C4-2B (cell line): Measurements from ENCODE around the gene SLC5A2.
"Not testable (repeated sequence)": the region's sequence is repeated elsewhere in the genome, so short reads cannot be mapped to it uniquely, and the experiment has no call there.

ENCODE experiments used
- H3K27ac ChIP-seq: fragments of 450-650 bp; 2 replicates; pipeline ENCODE4 v1.5.1; 2017
- ZFX ChIP-seq: fragments of 450-650 bp; IDR thresholded peaks from 2 replicates; pipeline ENCODE4 v1.6.1; 2017
- TF ChIP-seq, protein P1 (sequence below): fragments of 450-650 bp; conservative IDR thresholded peaks from 2 replicates; pipeline ENCODE4 v1.5.1; 2017; ENCODE audit warnings: mild to moderate bottlenecking

Gene SLC5A2

DNA sequence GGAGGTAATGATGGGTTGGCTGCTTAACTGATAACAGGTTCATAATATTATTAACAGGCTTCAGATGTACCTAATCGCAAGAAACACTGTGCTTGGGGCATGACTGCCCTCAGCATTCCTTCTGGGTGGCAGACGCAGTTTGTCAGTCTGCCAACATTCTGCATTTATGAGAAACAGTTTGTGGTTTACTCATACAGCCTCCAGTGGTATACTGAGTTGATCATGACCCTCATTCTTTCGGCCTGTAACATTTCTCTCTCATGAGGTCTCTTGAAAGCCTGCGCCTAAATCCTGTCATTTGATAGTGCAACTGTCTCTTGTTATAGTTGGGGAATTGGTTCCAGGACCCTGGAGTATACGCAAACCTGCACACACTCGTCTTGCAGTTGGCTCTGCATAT is 30.2 kb downstream of the SLC5A2 start:
- TF ChIP-seq, protein P1, sequence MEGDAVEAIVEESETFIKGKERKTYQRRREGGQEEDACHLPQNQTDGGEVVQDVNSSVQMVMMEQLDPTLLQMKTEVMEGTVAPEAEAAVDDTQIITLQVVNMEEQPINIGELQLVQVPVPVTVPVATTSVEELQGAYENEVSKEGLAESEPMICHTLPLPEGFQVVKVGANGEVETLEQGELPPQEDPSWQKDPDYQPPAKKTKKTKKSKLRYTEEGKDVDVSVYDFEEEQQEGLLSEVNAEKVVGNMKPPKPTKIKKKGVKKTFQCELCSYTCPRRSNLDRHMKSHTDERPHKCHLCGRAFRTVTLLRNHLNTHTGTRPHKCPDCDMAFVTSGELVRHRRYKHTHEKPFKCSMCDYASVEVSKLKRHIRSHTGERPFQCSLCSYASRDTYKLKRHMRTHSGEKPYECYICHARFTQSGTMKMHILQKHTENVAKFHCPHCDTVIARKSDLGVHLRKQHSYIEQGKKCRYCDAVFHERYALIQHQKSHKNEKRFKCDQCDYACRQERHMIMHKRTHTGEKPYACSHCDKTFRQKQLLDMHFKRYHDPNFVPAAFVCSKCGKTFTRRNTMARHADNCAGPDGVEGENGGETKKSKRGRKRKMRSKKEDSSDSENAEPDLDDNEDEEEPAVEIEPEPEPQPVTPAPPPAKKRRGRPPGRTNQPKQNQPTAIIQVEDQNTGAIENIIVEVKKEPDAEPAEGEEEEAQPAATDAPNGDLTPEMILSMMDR: no peak
- TF ChIP-seq ZFX: no peak
- no peak overlapping the region for H3K27ac ChIP-seq

DNA sequence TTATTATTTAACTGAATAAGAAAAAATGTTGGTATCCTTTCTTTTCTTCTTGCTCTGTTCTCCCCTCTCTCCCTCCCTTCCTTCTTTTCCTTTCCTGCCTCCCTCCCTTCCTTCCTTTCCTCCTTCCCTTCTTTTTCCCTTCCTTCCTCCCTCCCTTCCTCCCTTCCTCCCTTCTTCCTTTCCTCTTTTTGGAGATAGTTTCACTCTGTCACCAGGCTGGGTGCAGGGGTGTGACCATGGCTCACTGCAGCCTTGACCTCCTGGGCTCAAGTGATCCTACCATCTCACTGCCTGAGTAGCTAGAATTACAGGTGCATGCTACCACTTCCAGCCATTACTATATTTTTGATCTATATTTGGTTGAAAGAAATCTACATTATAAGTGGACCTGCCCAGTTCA is 31.0 kb downstream of the SLC5A2 start:
- TF ChIP-seq ZFX: no peak
- H3K27ac ChIP-seq: no peak overlapping the region

DNA sequence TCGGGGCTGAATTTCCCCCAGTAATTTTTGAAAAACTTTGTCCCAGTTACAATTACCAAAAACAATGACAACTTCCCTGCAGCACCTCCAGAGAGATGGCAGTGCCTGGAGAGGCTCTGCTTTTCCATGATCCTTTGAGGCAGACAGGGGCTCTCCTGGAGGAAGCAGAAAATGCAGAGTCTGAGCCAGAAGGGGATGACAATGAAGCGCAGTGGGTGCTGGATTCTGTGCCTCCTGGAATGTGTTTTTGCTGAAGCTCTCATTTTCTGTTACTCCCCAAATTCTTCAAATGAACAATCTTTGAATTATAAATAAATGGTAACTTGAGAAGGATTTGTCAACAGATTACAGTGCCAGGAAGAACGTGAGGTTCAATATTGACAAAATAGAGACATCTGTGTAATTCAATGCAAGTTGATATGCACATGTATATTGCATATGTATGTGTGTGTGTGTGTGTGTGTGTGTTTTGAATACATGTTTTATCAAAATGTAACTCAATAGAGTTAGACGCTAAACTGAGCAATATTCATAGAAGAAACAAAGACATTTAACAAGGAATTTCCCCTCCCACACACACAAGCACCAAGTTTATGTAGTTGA is 35.0 kb downstream of the SLC5A2 start:
- TF ChIP-seq ZFX: no peak
- TF ChIP-seq, protein P1: no peak
- no peak overlapping the region for H3K27ac ChIP-seq

DNA sequence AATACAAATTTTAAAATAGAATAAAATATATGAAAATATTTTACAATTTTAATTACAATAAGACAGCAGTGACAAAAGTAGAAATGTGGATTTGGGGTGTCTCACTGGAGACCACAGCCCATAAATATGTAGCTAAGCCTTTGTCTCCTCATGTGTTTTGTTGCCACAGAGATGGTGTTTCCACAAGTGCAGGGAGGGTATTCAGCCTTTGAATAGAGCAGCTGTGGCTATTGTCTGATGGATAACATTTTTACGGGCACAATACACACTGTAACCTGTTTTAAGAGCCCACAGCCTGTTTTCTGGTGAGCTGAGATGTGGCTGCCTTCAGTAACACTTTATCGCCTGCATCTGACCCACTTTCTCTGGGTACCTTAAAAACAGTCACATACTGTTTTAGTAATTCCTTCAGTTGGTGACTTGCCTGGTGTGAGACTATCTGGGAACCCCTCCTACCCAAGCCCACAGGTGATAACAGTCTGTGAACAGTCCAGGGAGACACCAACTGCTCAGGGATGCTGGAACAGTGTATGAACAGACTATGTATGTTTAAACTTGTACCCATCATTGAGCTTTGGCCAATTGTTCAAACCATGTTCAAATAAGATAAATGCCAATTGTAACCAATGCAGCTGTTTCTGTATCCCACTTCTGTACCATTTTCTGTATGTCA is 37.0 kb downstream of the SLC5A2 start:
- H3K27ac ChIP-seq: no peak overlapping the region
- no peak for TF ChIP-seq ZFX
- TF ChIP-seq, protein P1: no peak

DNA sequence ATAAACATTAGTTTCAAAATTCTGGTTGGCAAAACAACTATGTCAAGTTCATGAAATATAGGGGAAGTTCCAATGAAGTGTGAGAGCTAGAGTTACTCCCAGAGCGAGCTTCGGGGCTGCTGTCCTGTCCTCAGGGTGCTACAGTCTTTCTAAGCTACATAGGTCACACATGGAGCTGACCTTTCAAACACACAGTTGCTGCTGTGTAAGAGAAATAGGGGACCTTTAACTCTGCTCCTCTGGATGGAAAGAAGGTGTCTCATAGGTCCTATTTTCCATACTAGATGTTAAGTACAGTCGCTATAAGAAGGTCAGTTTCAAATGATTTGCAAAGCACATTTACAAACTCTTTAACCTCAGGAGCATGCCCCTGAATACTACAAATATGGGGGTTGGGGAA is 38.4 kb downstream of the SLC5A2 start:
- no peak overlapping the region for H3K27ac ChIP-seq
- no peak for TF ChIP-seq ZFX
- TF ChIP-seq, protein P1: no peak

DNA sequence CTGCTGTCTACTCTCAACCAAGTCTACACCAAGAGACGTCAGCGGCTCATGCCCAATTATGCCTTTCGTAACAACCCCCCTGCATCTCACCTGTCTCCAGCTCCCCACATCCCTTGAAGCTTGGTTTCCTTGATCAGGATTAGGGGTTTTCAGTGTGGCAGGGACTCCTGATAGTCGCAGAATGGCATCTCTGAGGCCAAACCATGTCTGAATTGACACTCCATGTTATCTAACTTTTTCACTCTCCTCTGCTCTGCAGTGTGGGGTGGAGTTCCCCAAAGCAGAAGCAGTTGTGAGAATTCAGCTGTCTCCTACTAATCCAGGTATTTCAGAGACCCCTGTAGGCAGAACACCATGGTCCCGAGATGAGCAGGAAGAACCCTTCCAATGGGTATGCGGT is 39.1 kb downstream of the SLC5A2 start:
- no peak for TF ChIP-seq ZFX
- TF ChIP-seq, protein P1: no peak
- H3K27ac ChIP-seq: no peak overlapping the region

DNA sequence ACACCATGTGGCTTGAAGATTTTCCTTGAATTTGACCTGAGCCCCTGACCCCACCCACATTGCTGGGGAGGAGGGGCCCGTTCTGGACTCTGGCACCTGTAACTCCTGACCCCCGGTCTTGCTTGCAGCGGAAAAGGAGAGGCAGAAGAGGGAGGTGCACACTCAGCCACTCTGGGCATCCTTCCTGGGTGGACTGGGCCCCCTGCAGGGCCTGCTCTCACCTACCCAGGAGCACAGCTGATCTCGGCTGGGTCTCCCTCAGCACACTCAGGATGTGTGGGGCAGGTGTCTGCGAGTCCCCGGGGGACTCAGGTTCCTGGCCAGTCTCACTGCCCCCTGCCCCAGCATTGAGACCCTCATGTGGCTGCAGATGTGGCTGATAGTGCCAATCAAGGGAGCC is 40.8 kb downstream of the SLC5A2 start:
- H3K27ac ChIP-seq: not testable (repeated sequence)

DNA sequence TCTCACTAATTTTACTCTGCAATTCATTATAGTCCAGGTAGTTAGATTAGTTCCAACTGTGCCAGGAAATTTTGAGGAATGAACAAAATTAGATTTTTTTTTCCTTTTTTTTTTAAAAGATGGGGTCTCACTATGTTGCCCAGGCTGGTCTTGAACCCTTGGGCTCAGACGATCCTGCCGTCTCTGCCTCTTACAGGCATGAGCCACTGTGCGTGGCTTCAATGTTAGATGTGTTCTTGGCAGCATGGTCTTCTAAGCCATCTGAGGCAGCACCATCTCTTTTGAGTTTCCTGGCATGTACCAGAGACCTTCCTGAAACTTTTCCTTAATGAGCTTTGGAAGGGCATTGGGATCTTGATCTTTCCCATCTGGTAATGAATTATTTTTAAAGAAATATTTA is 42.2 kb downstream of the SLC5A2 start:
- TF ChIP-seq, protein P1: no peak
- TF ChIP-seq ZFX: no peak
- H3K27ac ChIP-seq: no peak overlapping the region
